ENCODE measurements around the gene HSPE1.
"Not testable (repeated sequence)": the region's sequence is repeated elsewhere in the genome, so short reads cannot be mapped to it uniquely, and the experiment has no call there.

The HSPE1 gene

DNA sequence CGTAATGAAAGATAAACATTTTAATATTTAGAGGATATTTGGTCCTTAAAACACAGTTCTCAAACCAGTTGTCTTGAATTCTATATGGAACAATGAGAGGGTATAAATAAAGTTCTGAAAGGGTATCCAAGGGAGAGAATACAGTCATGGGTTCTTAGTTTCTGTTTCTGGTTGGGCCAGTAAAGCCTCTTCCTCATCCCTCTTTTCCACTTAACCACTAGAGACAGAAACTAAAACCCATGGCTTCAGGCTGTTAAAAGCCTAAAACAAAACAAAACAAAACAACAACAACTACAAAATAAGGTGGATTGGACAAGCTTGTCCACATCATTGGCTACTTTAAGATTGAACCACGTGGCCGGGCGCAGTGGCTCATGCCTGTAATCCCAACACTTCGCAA is 28.0 kb upstream of the HSPE1 start:
- Histone ChIP-seq H3K4me3 (ENCODE audit: low read length) (no peak overlapping the region), H3K9ac (ENCODE audit: low read length) (no peak overlapping the region), H3K27me3 (replicated peaks; ENCODE audit: control insufficient read depth, insufficient read depth, low read length) (no peaks in the 10 kb centered on the region), H3K9me3 (ENCODE audit: control insufficient read depth, low read length) (no peaks in the 10 kb centered on the region), H3K4me1 (ENCODE audit: control insufficient read depth, insufficient read depth, low read length) (no peaks in the 10 kb centered on the region), H3K36me3 (ENCODE audit: control insufficient read depth, insufficient read depth, low read length, severe bottlenecking) (peaks cover 93% of the 10 kb centered on the region)
- no peak for DNase-seq (ENCODE audit: low read depth)

DNA sequence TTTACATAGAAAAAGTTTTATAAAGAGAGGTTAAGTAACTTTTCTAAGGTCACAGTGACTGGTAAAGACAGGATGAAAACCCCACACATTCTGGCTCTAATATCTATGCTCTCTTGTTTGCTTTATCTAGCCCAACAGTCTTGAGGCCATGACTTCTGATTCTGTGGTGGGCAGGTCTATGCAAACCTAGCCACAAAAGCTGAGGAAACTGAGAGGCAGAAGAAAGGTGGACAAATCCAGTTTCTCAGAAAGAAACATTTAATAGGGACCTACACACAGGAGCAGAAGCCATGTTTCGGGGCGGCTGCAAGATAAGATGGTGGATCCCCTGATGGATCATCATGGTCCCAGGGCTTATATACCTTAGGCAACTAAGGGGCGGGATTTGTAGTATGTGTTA is 22.4 kb upstream of the HSPE1 start:
- Histone ChIP-seq H3K9ac (ENCODE audit: low read length) (no peak overlapping the region), H3K9me3 (ENCODE audit: control insufficient read depth, low read length) (no peaks in the 10 kb centered on the region), H3K36me3 (ENCODE audit: control insufficient read depth, insufficient read depth, low read length, severe bottlenecking) (peaks cover 64% of the 10 kb centered on the region), H3K27me3 (replicated peaks; ENCODE audit: control insufficient read depth, insufficient read depth, low read length) (no peaks in the 10 kb centered on the region), H3K4me1 (ENCODE audit: control insufficient read depth, insufficient read depth, low read length) (no peaks in the 10 kb centered on the region), H3K4me3 (ENCODE audit: low read length) (no peak overlapping the region)
- no peak for DNase-seq (ENCODE audit: low read depth)

DNA sequence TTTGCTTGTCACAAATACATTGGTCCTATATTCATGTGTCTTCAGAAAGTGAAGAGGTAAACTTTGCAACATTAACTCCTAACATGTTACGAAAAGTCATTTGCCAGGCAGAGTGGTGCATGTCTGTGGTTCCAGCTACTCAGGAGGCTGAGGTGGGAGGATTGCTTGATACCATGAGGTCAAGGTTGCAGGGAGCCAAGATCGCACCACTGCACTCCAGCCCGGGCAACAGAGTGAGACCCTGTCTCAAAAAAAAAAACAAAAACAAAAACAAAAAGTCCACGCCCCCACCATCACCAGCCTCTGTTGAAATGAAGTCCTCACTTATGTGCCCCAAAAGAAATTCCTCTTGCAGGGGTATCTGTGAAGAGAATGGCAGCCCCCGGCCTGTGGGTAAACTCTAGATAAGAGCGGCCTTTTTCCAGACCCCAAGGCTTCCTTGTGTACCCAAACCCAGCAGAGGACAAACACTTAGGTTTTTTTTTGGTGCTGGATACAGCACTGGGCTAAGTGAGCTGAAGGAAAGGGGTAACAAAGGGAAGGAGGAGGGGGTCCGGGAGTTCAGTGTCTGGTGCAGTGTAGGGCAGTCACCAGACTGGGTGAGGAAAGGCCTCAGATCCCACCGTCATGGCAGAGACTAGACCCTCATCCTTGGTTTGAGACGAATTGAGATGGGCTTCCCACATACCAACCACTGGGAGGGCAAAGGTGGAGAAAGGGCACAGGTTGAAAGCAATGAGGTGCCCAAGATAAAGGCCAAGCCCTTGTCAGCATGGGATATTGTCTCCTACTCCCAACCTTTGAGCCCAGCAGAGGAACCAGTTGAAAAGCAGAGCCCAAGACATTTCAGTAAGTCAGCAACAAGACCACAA is 19.8 kb upstream of the HSPE1 start:
- Histone ChIP-seq H3K4me1 (ENCODE audit: control insufficient read depth, insufficient read depth, low read length) (no peaks in the 10 kb centered on the region), H3K4me3 (ENCODE audit: low read length) (no peak overlapping the region), H3K27me3 (replicated peaks; ENCODE audit: control insufficient read depth, insufficient read depth, low read length) (no peaks in the 10 kb centered on the region), H3K9ac (ENCODE audit: low read length) (no peak overlapping the region), H3K9me3 (ENCODE audit: control insufficient read depth, low read length) (peaks cover 7% of the 10 kb centered on the region), H3K36me3 (ENCODE audit: control insufficient read depth, insufficient read depth, low read length, severe bottlenecking) (peaks cover 41% of the 10 kb centered on the region)
- no peak for DNase-seq (ENCODE audit: low read depth)

DNA sequence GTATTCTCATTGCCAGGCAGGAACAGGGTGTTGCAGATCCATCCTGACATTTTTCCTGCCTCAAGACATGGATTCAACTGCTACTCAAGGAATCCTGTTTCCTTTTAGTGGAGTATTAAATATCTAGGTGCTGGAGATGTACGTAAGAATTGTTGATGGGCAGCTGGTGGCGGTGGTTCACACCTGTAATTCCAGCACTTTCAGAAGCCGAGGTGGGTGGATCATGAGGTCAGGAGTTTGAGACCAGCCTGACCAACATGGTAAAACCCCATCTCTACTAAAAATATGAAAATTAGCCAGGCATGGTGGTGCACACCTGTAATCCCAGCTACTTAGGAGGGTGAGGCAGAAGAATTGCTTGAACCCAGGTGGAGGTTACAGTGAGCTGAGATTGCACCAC is 15.9 kb upstream of the HSPE1 start:
- H3K4me3 ChIP-seq (ENCODE audit: low read length); DNase-seq (ENCODE audit: low read depth); H3K27me3 ChIP-seq (replicated peaks; ENCODE audit: control insufficient read depth, insufficient read depth, low read length); H3K9me3 ChIP-seq (ENCODE audit: control insufficient read depth, low read length); H3K9ac ChIP-seq (ENCODE audit: low read length); H3K4me1 ChIP-seq (ENCODE audit: control insufficient read depth, insufficient read depth, low read length): not testable (repeated sequence)
- peaks cover 47% of the 10 kb centered on the region for H3K36me3 ChIP-seq (ENCODE audit: control insufficient read depth, insufficient read depth, low read length, severe bottlenecking)

DNA sequence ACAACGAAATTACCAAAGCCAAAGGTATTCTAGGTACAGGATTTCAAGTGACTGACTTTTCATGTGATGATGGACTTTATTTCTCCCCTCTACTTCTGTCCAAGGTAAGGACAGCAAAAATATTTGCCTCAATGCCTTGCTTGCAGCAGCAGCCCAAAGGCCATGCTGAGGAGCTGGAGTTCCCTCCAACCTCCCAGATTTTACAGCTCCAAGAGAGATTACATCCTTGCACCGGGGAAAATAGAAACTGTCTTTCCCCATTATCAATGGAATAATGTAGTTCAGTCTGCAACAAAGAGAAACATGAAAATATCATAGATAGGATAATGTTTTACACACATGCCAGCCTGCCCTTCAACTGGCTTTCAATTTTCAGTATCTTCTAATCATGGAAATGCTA is 14.0 kb upstream of the HSPE1 start:
- Histone ChIP-seq H3K9ac (ENCODE audit: low read length) (no peak overlapping the region), H3K36me3 (ENCODE audit: control insufficient read depth, insufficient read depth, low read length, severe bottlenecking) (peaks cover 62% of the 10 kb centered on the region)
- DNase-seq (ENCODE audit: low read depth), result no peak

DNA sequence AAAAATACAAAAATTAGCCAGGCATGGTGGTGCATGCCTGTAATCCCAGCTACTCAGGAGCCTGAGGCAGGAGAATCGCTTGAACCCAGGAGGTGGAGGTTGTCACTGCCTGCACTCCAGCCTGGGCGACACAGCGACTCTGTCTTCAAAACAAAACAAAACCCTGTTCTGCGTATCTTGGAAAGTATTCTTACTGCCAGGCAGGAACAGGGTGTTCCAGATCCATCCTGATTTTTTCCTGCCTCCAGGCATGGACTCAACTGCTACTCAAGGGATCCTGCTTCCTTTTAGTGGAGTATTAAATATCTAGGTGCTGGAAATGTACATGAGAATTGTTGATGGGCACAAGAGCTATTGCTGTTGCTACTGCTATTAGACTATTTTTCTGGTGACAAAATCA is 12.8 kb upstream of the HSPE1 start:
- H3K9ac ChIP-seq (ENCODE audit: low read length), result no peak overlapping the region
- H3K27me3 ChIP-seq (replicated peaks; ENCODE audit: control insufficient read depth, insufficient read depth, low read length), result no peaks in the 10 kb centered on the region
- H3K4me1 ChIP-seq (ENCODE audit: control insufficient read depth, insufficient read depth, low read length), result no peaks in the 10 kb centered on the region
- peaks cover 69% of the 10 kb centered on the region for H3K36me3 ChIP-seq (ENCODE audit: control insufficient read depth, insufficient read depth, low read length, severe bottlenecking)
- peaks cover 7% of the 10 kb centered on the region for H3K9me3 ChIP-seq (ENCODE audit: control insufficient read depth, low read length)
- H3K4me3 ChIP-seq (ENCODE audit: low read length), result no peak overlapping the region
- DNase-seq (ENCODE audit: low read depth), result no peak

More for the DNA sequence above, 14.0 kb upstream of the HSPE1 start:
- Histone ChIP-seq H3K4me3 (ENCODE audit: low read length) (no peak overlapping the region), H3K27me3 (replicated peaks; ENCODE audit: control insufficient read depth, insufficient read depth, low read length) (no peaks in the 10 kb centered on the region), H3K9me3 (ENCODE audit: control insufficient read depth, low read length) (peaks cover 7% of the 10 kb centered on the region), H3K4me1 (ENCODE audit: control insufficient read depth, insufficient read depth, low read length) (no peaks in the 10 kb centered on the region)

DNA sequence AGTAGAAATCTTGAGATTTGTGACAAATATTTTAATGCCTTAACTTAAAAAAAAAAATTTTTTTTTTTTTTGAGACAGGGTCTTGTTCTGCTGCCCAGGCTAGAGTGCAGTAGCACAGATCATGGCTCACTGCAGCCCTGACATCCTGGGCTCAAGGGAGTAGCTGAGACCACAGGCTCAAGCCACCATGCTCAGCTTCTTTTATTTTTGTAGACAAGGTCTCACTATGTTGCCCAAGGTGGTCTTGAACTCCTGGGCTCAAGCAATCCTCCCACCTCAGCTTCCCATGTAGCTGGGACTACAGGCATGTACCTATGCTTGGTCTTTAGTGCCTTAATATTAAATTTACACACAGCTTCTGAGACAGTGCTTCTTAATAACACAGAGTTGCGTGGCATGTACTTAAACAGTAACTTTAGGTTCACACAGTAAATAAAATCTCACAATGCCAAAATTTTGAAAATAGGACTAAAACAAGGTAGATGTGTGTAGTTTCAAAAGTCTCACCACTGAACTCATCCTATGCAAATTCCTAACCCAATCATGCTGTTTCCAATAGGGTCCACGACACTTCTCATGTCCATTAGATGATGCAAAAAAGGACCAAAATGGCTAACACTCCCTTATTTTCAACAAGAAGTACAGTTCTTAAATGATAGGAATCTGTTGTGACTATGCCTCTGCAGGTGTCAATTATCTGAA is 4.6 kb upstream of the HSPE1 start:
- Histone ChIP-seq H3K4me1 (ENCODE audit: control insufficient read depth, insufficient read depth, low read length) (peaks cover 26% of the 10 kb centered on the region), H3K9ac (ENCODE audit: low read length) (no peak overlapping the region), H3K4me3 (ENCODE audit: low read length) (no peak overlapping the region), H3K27me3 (replicated peaks; ENCODE audit: control insufficient read depth, insufficient read depth, low read length) (no peaks in the 10 kb centered on the region), H3K9me3 (ENCODE audit: control insufficient read depth, low read length) (no peaks in the 10 kb centered on the region), H3K36me3 (ENCODE audit: control insufficient read depth, insufficient read depth, low read length, severe bottlenecking) (peaks cover 75% of the 10 kb centered on the region)
- no peak for DNase-seq (ENCODE audit: low read depth)

DNA sequence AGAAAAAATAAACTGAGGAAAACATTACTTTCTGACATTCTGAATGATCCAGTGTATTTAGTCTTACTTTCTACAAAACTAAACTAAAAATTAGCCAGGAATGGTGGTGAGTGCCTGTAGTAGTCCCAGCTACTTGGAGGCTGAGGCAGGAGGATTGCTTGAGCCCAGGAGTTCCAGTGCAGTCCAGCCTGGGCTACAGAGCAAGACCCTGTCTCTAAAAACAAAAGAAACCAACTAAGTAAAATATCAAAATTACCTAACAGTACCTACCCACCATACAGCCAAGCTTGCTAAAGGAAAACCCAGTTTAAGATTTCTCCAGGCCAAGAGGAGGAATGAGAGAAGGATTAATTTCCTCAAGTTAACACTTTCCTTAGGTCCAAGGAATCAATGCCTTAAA is 3.5 kb upstream of the HSPE1 start:
- Histone ChIP-seq H3K27me3 (replicated peaks; ENCODE audit: control insufficient read depth, insufficient read depth, low read length) (no peaks in the 10 kb centered on the region), H3K4me3 (ENCODE audit: low read length) (no peak overlapping the region), H3K4me1 (ENCODE audit: control insufficient read depth, insufficient read depth, low read length) (peaks cover 31% of the 10 kb centered on the region), H3K9ac (ENCODE audit: low read length) (no peak overlapping the region), H3K9me3 (ENCODE audit: control insufficient read depth, low read length) (no peaks in the 10 kb centered on the region), H3K36me3 (ENCODE audit: control insufficient read depth, insufficient read depth, low read length, severe bottlenecking) (peaks cover 65% of the 10 kb centered on the region)
- no peak for DNase-seq (ENCODE audit: low read depth)

DNA sequence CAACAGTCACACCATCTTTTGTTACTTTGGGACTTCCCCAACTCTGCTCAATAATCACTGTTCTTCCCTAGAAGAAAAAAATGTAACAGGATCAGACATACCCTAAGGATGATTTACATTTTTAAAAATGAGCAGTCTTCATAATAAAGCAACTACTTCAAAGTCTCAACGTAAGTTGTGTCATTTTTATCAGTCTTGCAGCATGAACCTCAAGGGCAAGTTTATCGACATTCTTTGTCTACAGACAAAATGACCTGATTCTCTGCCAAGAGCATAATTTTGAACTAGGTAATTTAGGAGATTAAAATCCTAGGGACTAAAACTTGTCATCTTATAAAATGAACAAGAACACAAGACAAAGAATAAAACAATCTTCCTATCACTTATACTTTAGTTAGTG is 2.9 kb upstream of the HSPE1 start:
- no peak for DNase-seq (ENCODE audit: low read depth)

DNA sequence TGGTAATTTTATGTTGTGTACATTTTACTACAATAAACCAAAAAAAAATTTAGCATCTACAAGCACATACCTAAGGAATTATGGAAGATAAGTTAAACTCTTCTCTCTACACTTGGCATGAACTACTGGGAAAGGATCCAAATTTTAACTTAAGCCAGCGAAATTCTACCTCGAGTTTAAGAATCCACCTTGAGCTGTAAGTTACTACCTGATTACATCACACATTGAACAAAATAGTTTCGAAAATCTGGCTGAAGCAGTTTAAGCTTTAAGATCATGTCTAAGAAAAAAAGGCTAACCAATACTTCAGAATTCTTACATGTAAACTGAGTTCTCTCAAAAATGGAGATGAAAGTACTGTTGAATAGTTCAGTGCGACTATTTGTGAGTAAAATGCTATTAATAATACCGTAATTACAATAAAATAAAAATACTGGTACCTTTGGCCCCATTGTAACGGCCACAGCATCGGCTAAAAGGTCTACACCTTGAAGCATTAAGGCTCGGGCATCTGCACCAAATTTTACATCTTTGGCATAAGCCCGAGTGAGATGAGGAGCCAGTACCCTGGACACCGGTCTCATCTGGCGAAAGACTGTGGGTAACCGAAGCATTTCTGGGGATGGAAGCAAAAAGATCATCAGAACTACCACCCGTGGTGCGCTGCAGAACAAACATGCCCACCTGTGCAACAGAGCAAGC is 1.8 kb upstream of the HSPE1 start:
- H3K9ac ChIP-seq (ENCODE audit: low read length), result peak overlapping the region; percentile 99
- H3K4me1 ChIP-seq (ENCODE audit: control insufficient read depth, insufficient read depth, low read length), result peaks cover 42% of the 10 kb centered on the region
- peaks cover 60% of the 10 kb centered on the region for H3K36me3 ChIP-seq (ENCODE audit: control insufficient read depth, insufficient read depth, low read length, severe bottlenecking)
- no peaks in the 10 kb centered on the region for H3K9me3 ChIP-seq (ENCODE audit: control insufficient read depth, low read length)
- H3K27me3 ChIP-seq (replicated peaks; ENCODE audit: control insufficient read depth, insufficient read depth, low read length), result no peaks in the 10 kb centered on the region
- peak overlapping the region; percentile 100 for H3K4me3 ChIP-seq (ENCODE audit: low read length)
- peak; percentile 29 for DNase-seq (ENCODE audit: low read depth)

More for the DNA sequence above, 2.9 kb upstream of the HSPE1 start:
- H3K9me3 ChIP-seq (ENCODE audit: control insufficient read depth, low read length), result no peaks in the 10 kb centered on the region
- peaks cover 64% of the 10 kb centered on the region for H3K36me3 ChIP-seq (ENCODE audit: control insufficient read depth, insufficient read depth, low read length, severe bottlenecking)
- H3K4me1 ChIP-seq (ENCODE audit: control insufficient read depth, insufficient read depth, low read length), result peaks cover 37% of the 10 kb centered on the region
- no peak overlapping the region for H3K9ac ChIP-seq (ENCODE audit: low read length)
- peak overlapping the region; percentile 100 for H3K4me3 ChIP-seq (ENCODE audit: low read length)
- H3K27me3 ChIP-seq (replicated peaks; ENCODE audit: control insufficient read depth, insufficient read depth, low read length), result no peaks in the 10 kb centered on the region

DNA sequence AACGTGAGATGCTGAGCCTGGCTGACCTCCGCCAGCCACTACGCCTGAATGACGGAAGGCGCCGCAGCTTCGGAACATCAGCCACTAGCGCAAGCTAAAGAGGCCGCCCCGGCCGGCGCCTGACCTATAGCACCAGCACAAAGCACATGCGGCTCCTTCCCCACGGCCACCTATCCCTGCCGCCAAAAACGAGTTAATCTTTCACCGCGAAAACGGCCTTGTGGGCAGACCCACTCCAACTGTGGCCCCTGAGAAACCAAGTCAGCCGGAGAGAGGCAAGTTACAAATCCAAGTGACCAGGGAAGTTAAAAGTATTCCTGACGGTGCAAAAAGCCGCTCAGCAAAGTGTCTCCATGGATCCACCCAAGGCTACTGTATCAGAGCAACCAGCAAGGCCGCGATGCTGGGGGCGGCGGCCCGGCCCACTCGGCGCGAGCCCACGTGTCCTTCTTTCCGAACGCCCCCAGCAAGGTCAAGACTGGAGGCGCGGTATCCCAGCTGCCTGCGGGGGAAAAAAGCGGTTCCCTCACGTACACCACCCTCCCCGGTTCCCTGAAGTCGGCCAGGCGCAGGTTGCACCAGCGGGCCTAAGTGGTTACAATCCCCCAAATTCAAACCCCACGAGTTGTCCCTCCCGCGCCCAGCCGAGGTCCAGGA is 1.1 kb upstream of the HSPE1 start:
- H3K4me3 ChIP-seq (ENCODE audit: low read length), result peak overlapping the region; percentile 100
- peaks cover 42% of the 10 kb centered on the region for H3K4me1 ChIP-seq (ENCODE audit: control insufficient read depth, insufficient read depth, low read length)
- H3K36me3 ChIP-seq (ENCODE audit: control insufficient read depth, insufficient read depth, low read length, severe bottlenecking), result peaks cover 59% of the 10 kb centered on the region
- H3K9ac ChIP-seq (ENCODE audit: low read length), result peak overlapping the region; percentile 99
- H3K27me3 ChIP-seq (replicated peaks; ENCODE audit: control insufficient read depth, insufficient read depth, low read length), result no peaks in the 10 kb centered on the region
- peak; percentile 79 for DNase-seq (ENCODE audit: low read depth)
- H3K9me3 ChIP-seq (ENCODE audit: control insufficient read depth, low read length), result no peaks in the 10 kb centered on the region

Data from adipocyte (in vitro differentiated cells).